ENCODE results near the gene ZNF641.

The ZNF641 gene

GRCh38 chr12:48350249-48351021 is at the start of gene ZNF641:
Gene ZNF641 (minus strand): TSS chr12:48350919. CDS start chr12:48348090, 2,829 bp downstream.
- peak; percentile 29 for DNase-seq

- DNase-seq = no peak
Observed at GRCh38 chr12:48390026-48390425, 39.3 kb upstream of the ZNF641 start.

- no peak for DNase-seq
Observed at GRCh38 chr12:48389409-48389808, 38.7 kb upstream of the ZNF641 start.

GRCh38 chr12:48388938-48389337 is 38.2 kb upstream of the ZNF641 start:
- no peak for DNase-seq

GRCh38 chr12:48388460-48388859 is 37.7 kb upstream of the ZNF641 start:
- DNase-seq = no peak

GRCh38 chr12:48380596-48380995 is 29.9 kb upstream of the ZNF641 start:
- no peak for DNase-seq

- DNase-seq = no peak
Observed at GRCh38 chr12:48379794-48380193, 29.1 kb upstream of the ZNF641 start.

GRCh38 chr12:48377646-48378045 is 26.9 kb upstream of the ZNF641 start:
- no peak for DNase-seq

GRCh38 chr12:48374164-48374563 is 23.4 kb upstream of the ZNF641 start:
- no peak for DNase-seq

- no peak for DNase-seq
Observed at GRCh38 chr12:48366131-48366530, 15.4 kb upstream of the ZNF641 start.

GRCh38 chr12:48361664-48362339 is 11.1 kb upstream of the ZNF641 start:
- DNase-seq = no peak

GRCh38 chr12:48358937-48359513 is 8.3 kb upstream of the ZNF641 start:
- no peak for DNase-seq

- no peak for DNase-seq
Observed at GRCh38 chr12:48356041-48356768, 5.5 kb upstream of the ZNF641 start.

GRCh38 chr12:48352157-48352760 is 1.5 kb upstream of the ZNF641 start:
- no peak for DNase-seq

GRCh38 chr12:48351022-48351708 is 446 bp upstream of the ZNF641 start:
- DNase-seq = no peak

- no peak for DNase-seq
Observed at GRCh38 chr12:48349471-48349870, 1.2 kb downstream of the ZNF641 start.

GRCh38 chr12:48342980-48343379 is 7.7 kb downstream of the ZNF641 start:
- no peak for DNase-seq

GRCh38 chr12:48340943-48341342 is 9.8 kb downstream of the ZNF641 start:
- DNase-seq = no peak

- DNase-seq = no peak
Observed at GRCh38 chr12:48339442-48340117, 11.1 kb downstream of the ZNF641 start.

- DNase-seq = no peak
Observed at GRCh38 chr12:48336564-48336963, 14.2 kb downstream of the ZNF641 start.

- DNase-seq = no peak
Observed at GRCh38 chr12:48336061-48336460, 14.7 kb downstream of the ZNF641 start.

GRCh38 chr12:48334808-48335207 is 15.9 kb downstream of the ZNF641 start:
- DNase-seq = no peak
